Right lobe of liver (tissue), 6 donors: Measurements from ENCODE around the gene MRGPRG. TPM values are rescaled to one million over a fixed set of nuclear protein-coding genes. Genes with fewer than 3 reads are reported as not detected.
A peak's percentile ranks its signal among the peaks of the same experiment; 100 is the strongest.

ENCODE experiments used
- ATAC-seq, 4 donors: fragments of 200-7000 bp; cut with Tn5 transposase; one replicate each; pipeline ENCODE4 v1.9.1; 2020; ENCODE audit warnings: mild to moderate bottlenecking in 4 of 4, moderate library complexity in 4 of 4
- DNase-seq, 3 donors: peaks; one replicate each; pipeline ENCODE4 v3.0.0-alpha.2; 2020
- H3K27ac ChIP-seq, 3 donors: fragments of 200-600 bp; one replicate each; pipeline ENCODE4 v1.8.0; 2022
- H3K27me3 ChIP-seq, 2 donors: fragments of 200-600 bp; one replicate each; pipeline ENCODE4 v1.8.0; 2022
- H3K36me3 ChIP-seq, 4 donors: fragments of 200-600 bp; sonication (generic) in 1 of 4; one replicate each; pipeline versions ENCODE4 v1.5.1 to v1.8.0; 2017 to 2022; ENCODE audit warnings: control low read depth in 1 of 4
- H3K4me1 ChIP-seq, 4 donors: fragments of 200-600 bp; sonication (generic) in 1 of 4; one replicate each; pipeline versions ENCODE4 v1.5.1 to v1.8.0; 2017 to 2022; ENCODE audit warnings: control low read depth in 1 of 4
- H3K4me3 ChIP-seq, 3 donors: fragments of 200-600 bp; one replicate each; pipeline ENCODE4 v1.8.0; 2022
- H3K9me3 ChIP-seq, 4 donors: fragments of 200-600 bp; sonication (generic) in 1 of 4; one replicate each; pipeline versions ENCODE4 v1.5.1 to v1.8.0; 2017 to 2022; ENCODE audit warnings: control low read depth in 1 of 4
- POLR2A ChIP-seq: fragments of 450-650 bp; IDR thresholded peaks from one replicate; pipeline ENCODE4 v1.6.1; 2017; ENCODE audit warnings: antibody characterized with exemption, mild to moderate bottlenecking
- WGBS: methylation state at CpG from one replicate; pipeline ENCODE4 v1.1.6; 2018; ENCODE audit warnings: low coverage, low lambda C conversion rate; ENCODE audit not compliant: insufficient coverage; ENCODE audit errors: missing lambda C conversion rate; 5-methylcytosine and 5-hydroxymethylcytosine counted together
- intact Hi-C, 2 donors: fragments of 100-400 bp; cut with DNase I; formaldehyde crosslinking; loops; one replicate each; pipeline versions ENCODE4 v1.11.2 to v1.14.1; 2022
- total RNA-seq, 6 experiments: library from RNA; depleted of rRNA in 2 of 6; stranded (reverse); fragments of >200 nt in 2 of 6; fragmentation: NEBNext Ultra II Directional in 3 of 6; extraction: Animal tissue kit (Norgen Biotek cat#: 25700) in 3 of 6; gene quantifications; one replicate each; pipeline versions ENCODE4 v1.1.0 to v1.2.4, GENCODE V29; 2016 to 2023
- TF ChIP-seq, protein P1 (sequence below), 4 donors: fragments of 200-600 bp in 3 of 4; fragments of 450-650 bp in 1 of 4; IDR thresholded peaks; one replicate each; pipeline versions ENCODE4 v1.5.1 to v1.8.0; 2016 to 2022; ENCODE audit warnings: antibody characterized with exemption in 4 of 4, mild to moderate bottlenecking in 2 of 4
- donor health status: DM: no; HTN: yes; CAD: no.
- donor health status: DM: no; HTN: no; CAD: no.
- donor health status: DM: no; HTN: no; CAD: no.
- donor health status: DM: no; HTN: yes; CAD: no.
- donor health status: DM: no; HTN: yes; CAD: no.

The MRGPRG gene
- total RNA-seq, 6 experiments from 2014 or later, result not detected

DNA sequence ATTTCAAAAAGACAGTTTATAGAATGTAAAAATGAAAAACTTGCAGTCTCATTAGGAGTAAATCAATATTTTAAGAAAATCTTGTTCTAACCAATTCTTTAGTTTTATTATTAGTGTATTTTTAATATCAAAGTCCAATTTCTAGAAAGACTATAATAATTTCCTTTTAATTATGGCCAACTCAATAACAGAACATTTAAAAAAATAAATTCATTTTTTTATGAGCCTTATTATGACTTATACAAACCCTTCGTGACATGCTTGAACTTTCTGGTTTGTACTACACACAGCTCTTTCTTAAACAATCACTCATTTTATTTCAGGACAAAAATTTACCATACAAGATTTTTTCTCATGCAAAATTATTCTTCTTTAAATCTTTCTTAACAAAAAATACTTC, 25.3 kb upstream of the MRGPRG start:
- DNase-seq (no peak), ATAC-seq (no peak)
- H3K9me3 ChIP-seq, result no peaks in the 10 kb centered on the region
- TF ChIP-seq, protein P1, sequence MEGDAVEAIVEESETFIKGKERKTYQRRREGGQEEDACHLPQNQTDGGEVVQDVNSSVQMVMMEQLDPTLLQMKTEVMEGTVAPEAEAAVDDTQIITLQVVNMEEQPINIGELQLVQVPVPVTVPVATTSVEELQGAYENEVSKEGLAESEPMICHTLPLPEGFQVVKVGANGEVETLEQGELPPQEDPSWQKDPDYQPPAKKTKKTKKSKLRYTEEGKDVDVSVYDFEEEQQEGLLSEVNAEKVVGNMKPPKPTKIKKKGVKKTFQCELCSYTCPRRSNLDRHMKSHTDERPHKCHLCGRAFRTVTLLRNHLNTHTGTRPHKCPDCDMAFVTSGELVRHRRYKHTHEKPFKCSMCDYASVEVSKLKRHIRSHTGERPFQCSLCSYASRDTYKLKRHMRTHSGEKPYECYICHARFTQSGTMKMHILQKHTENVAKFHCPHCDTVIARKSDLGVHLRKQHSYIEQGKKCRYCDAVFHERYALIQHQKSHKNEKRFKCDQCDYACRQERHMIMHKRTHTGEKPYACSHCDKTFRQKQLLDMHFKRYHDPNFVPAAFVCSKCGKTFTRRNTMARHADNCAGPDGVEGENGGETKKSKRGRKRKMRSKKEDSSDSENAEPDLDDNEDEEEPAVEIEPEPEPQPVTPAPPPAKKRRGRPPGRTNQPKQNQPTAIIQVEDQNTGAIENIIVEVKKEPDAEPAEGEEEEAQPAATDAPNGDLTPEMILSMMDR (IDR thresholded peaks at IDR 0.05), result no peak
- TF ChIP-seq POLR2A, result no peak
- intact Hi-C loops, result no loop called here
- H3K27me3 ChIP-seq, result no peaks in the 10 kb centered on the region
- 43% methylated on average over 1 of the region's 1 CpG for WGBS
- no peaks in the 10 kb centered on the region for H3K4me1 ChIP-seq
- H3K4me3 ChIP-seq, result no peak overlapping the region
- no peak overlapping the region for H3K27ac ChIP-seq
- H3K36me3 ChIP-seq, result no peaks in the 10 kb centered on the region

DNA sequence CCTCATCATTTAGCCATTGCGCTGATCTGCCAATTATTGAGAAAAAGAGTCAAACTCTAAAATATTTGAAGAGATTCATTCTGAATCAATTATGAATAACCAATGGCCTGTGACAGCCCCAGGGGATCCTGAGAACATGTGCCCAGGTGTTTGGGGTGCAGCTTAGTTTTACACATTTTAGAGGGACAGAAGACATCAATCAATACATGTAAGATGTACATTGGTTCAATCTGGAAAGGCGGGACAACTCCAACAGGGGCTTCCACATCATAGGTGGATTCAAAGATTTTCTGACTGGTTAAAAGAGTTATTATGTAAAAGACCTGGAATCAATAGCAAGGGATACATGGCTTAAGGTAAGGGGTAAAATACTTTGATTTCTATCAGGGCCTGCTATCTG, 18.5 kb upstream of the MRGPRG start:
- Histone ChIP-seq H3K4me1 (no peaks in the 10 kb centered on the region), H3K36me3 (no peaks in the 10 kb centered on the region), H3K27me3 (no peaks in the 10 kb centered on the region), H3K4me3 (no peak overlapping the region), H3K9me3 (no peaks in the 10 kb centered on the region), H3K27ac (no peak overlapping the region)
- no peak for ATAC-seq
- intact Hi-C loops, result no loop called here
- no peak for DNase-seq
- 93% methylated on average over 2 of the region's 2 CpGs for WGBS
- TF ChIP-seq, protein P1 (IDR thresholded peaks at IDR 0.05), result no peak
- no peak for TF ChIP-seq POLR2A

DNA sequence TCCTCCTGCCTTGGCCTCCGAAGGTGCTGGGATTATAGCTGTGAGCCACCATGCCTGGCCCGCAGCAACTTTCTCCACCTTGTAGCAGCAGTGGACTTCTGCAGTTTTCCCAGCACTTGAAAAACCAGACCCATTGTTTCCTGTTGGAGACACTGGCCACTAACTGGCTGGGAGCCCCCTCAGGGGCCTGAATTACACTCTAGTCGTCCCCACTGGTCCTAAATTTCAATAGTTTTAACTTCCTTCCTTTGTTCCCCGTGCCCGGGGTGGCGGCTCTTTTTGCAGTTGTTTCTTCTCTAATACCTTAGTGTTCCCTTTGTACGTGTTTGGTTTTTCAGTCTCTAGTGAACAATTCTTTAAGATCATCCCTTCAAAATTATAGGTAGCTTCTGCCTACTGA, 16.2 kb upstream of the MRGPRG start:
- Histone ChIP-seq H3K9me3 (no peaks in the 10 kb centered on the region), H3K27me3 (no peaks in the 10 kb centered on the region), H3K4me1 (no peaks in the 10 kb centered on the region), H3K36me3 (no peaks in the 10 kb centered on the region), H3K27ac (no peak overlapping the region), H3K4me3 (no peak overlapping the region)
- no peak for DNase-seq
- TF ChIP-seq, protein P1 (IDR thresholded peaks at IDR 0.05), result no peak
- TF ChIP-seq POLR2A, result no peak
- WGBS, result 53% methylated on average over 6 of the region's 7 CpGs
- no peak for ATAC-seq
- intact Hi-C loops, result no loop called here

DNA sequence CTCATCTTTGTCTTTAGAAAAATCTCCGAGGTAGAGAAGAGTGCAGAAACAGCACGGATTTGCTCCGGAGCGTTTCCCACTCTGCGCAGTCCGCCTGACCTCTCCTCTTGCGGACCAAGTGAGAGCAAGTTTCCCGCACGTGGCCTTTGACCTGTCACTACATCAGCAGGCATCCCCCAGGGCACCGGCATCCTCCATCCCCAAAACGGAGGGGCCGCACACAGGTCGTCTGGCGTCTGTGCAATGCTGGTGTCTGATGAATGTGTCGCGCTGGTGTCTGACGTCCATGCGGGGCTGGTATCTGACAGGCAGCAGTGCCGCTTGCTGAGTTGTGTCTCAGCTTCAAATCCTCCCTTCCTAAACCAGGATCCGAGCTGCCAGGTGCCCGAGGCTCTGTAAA, 14.3 kb upstream of the MRGPRG start:
- Histone ChIP-seq H3K27ac (no peak overlapping the region), H3K4me3 (no peak overlapping the region), H3K36me3 (no peaks in the 10 kb centered on the region), H3K27me3 (no peaks in the 10 kb centered on the region), H3K9me3 (no peaks in the 10 kb centered on the region), H3K4me1 (no peaks in the 10 kb centered on the region)
- intact Hi-C loops, result no loop called here
- ATAC-seq (no peak), DNase-seq (peak in 1 of 3 donors; percentile 49)
- whole genome bisulfite sequencing, result 55% methylated on average over 5 of the region's 21 CpGs
- TF ChIP-seq, protein P1 (IDR thresholded peaks at IDR 0.05), result no peak
- no peak for TF ChIP-seq POLR2A
